Measurements from ENCODE around the gene PRRG1.

DNA sequence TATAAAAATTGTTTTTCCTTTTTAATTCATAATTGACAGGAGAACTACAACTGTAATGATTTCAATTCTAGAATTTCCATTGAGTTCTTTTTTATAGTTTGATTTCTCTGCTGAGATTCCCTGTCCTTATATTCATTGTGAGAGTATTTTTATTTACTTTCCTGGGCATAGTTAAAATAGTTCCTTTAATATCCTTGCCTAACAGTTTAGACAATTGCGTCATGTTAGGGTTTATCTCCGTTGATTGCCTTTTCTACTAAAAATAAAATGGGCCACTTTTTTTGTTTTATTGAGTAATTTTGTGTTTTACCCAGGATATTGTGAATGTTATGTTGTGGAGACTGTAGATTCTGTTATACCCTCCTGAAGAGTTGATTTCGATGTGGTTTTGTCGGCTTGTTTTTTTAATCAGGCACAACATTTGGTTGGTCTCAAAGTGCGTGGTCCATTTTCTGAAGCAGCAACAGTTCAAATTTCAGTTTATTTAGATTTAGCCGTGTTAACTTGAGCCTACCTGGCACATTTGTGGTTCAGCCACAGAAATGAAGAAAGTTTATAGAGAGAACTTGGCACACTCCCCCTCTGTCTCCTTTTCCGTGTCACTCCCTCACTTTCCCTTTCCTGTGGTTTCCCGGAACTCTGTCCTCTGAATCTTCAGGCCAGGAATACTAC, 16.0 kb upstream of the PRRG1 start:
- TF ChIP-seq, protein P1, sequence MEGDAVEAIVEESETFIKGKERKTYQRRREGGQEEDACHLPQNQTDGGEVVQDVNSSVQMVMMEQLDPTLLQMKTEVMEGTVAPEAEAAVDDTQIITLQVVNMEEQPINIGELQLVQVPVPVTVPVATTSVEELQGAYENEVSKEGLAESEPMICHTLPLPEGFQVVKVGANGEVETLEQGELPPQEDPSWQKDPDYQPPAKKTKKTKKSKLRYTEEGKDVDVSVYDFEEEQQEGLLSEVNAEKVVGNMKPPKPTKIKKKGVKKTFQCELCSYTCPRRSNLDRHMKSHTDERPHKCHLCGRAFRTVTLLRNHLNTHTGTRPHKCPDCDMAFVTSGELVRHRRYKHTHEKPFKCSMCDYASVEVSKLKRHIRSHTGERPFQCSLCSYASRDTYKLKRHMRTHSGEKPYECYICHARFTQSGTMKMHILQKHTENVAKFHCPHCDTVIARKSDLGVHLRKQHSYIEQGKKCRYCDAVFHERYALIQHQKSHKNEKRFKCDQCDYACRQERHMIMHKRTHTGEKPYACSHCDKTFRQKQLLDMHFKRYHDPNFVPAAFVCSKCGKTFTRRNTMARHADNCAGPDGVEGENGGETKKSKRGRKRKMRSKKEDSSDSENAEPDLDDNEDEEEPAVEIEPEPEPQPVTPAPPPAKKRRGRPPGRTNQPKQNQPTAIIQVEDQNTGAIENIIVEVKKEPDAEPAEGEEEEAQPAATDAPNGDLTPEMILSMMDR (conservative IDR thresholded peaks at IDR 0.05 in 1 of 2, IDR thresholded peaks at IDR 0.05 in 1 of 2; ENCODE audit: low read depth in 1 of 2, low read length in 2 of 2): no peak
- TF ChIP-seq EZH2 (IDR thresholded peaks at IDR 0.05; ENCODE audit: low read length, missing control alignments): no peak

Measured in fibroblast of lung (primary cell).